Mucosa of rectum (tissue), 2 donors: Measurements from ENCODE around the gene AJAP1.

Source experiments
- H3K27ac ChIP-seq, 2 donors: one replicate each; pipeline ENCODE4 v1.7.0; 2013; ENCODE audit warnings: inconsistent platforms in 2 of 2, low read depth in 2 of 2, low read length in 2 of 2
- H3K27me3 ChIP-seq, 2 donors: one replicate each; pipeline ENCODE4 v1.7.0; 2013; ENCODE audit warnings: low read length in 2 of 2; ENCODE audit not compliant: control insufficient read depth in 2 of 2, insufficient read depth in 2 of 2
- H3K36me3 ChIP-seq, 2 donors: one replicate each; pipeline ENCODE4 v1.7.0; 2013; ENCODE audit warnings: low read length in 2 of 2; ENCODE audit not compliant: control insufficient read depth in 2 of 2, insufficient read depth in 2 of 2
- H3K4me1 ChIP-seq, 2 donors: one replicate each; pipeline ENCODE4 v1.7.0; 2013; ENCODE audit warnings: low read length in 2 of 2, mild to moderate bottlenecking in 1 of 2; ENCODE audit not compliant: control insufficient read depth in 2 of 2, insufficient read depth in 2 of 2
- H3K4me3 ChIP-seq, 2 donors: one replicate each; pipeline ENCODE4 v1.7.0; 2013; ENCODE audit warnings: low read length in 2 of 2
- H3K9ac ChIP-seq, 2 donors: one replicate each; pipeline ENCODE4 v1.7.0; 2013; ENCODE audit warnings: low read length in 2 of 2, low read depth in 1 of 2, mild to moderate bottlenecking in 1 of 2
- H3K9me3 ChIP-seq, 2 donors: one replicate each; pipeline ENCODE4 v1.7.0; 2013; ENCODE audit warnings: low read length in 2 of 2; ENCODE audit not compliant: control insufficient read depth in 2 of 2
- donor health status: healthy.
- donor health status: Normal muscosa, but diverticular disease.

The AJAP1 gene

GRCh38 chr1:4743978-4744750, 89.8 kb downstream of the AJAP1 start:
- Histone ChIP-seq H3K9me3 (no peaks in the 10 kb centered on the region), H3K36me3 (no peaks in the 10 kb centered on the region), H3K27ac (no peak overlapping the region), H3K27me3 (no peaks in the 10 kb centered on the region), H3K4me1 (no peaks in the 10 kb centered on the region), H3K9ac (no peak overlapping the region), H3K4me3 (no peak overlapping the region)

GRCh38 chr1:4745560-4745959, 91.2 kb downstream of the AJAP1 start:
- no peak overlapping the region for H3K4me3 ChIP-seq
- no peaks in the 10 kb centered on the region for H3K27me3 ChIP-seq
- no peaks in the 10 kb centered on the region for H3K36me3 ChIP-seq
- H3K9ac ChIP-seq: no peak overlapping the region
- H3K4me1 ChIP-seq: no peaks in the 10 kb centered on the region
- no peak overlapping the region for H3K27ac ChIP-seq
- no peaks in the 10 kb centered on the region for H3K9me3 ChIP-seq

- H3K9ac ChIP-seq: no peak overlapping the region
- no peaks in the 10 kb centered on the region for H3K4me1 ChIP-seq
- H3K27me3 ChIP-seq: no peaks in the 10 kb centered on the region
- no peak overlapping the region for H3K27ac ChIP-seq
- no peak overlapping the region for H3K4me3 ChIP-seq
- H3K36me3 ChIP-seq: no peaks in the 10 kb centered on the region
- H3K9me3 ChIP-seq: no peaks in the 10 kb centered on the region
These were observed 95.0 kb downstream of the AJAP1 start for GRCh38 chr1:4749406-4749805.

- H3K27ac ChIP-seq: no peak overlapping the region
- no peaks in the 10 kb centered on the region for H3K27me3 ChIP-seq
- H3K36me3 ChIP-seq: no peaks in the 10 kb centered on the region
- H3K4me3 ChIP-seq: no peak overlapping the region
- no peak overlapping the region for H3K9ac ChIP-seq
- H3K4me1 ChIP-seq: no peaks in the 10 kb centered on the region
- H3K9me3 ChIP-seq: no peaks in the 10 kb centered on the region
These were observed 95.8 kb downstream of the AJAP1 start for GRCh38 chr1:4750177-4750576.

- Histone ChIP-seq H3K36me3 (no peaks in the 10 kb centered on the region), H3K4me1 (no peaks in the 10 kb centered on the region), H3K4me3 (no peak overlapping the region), H3K9me3 (no peaks in the 10 kb centered on the region), H3K27ac (no peak overlapping the region), H3K9ac (no peak overlapping the region), H3K27me3 (no peaks in the 10 kb centered on the region)
These were observed 97.7 kb downstream of the AJAP1 start for GRCh38 chr1:4752059-4752458.

- no peaks in the 10 kb centered on the region for H3K4me1 ChIP-seq
- H3K4me3 ChIP-seq: no peak overlapping the region
- no peaks in the 10 kb centered on the region for H3K36me3 ChIP-seq
- H3K27ac ChIP-seq: no peak overlapping the region
- H3K9ac ChIP-seq: no peak overlapping the region
- H3K9me3 ChIP-seq: no peaks in the 10 kb centered on the region
- H3K27me3 ChIP-seq: no peaks in the 10 kb centered on the region
These were observed 100.4 kb downstream of the AJAP1 start for GRCh38 chr1:4754816-4755215.

GRCh38 chr1:4755301-4755845, 101.0 kb downstream of the AJAP1 start:
- Histone ChIP-seq H3K27me3 (no peaks in the 10 kb centered on the region), H3K4me3 (no peak overlapping the region), H3K9me3 (no peaks in the 10 kb centered on the region), H3K36me3 (no peaks in the 10 kb centered on the region), H3K27ac (no peak overlapping the region), H3K9ac (no peak overlapping the region), H3K4me1 (no peaks in the 10 kb centered on the region)

- Histone ChIP-seq H3K9me3 (no peaks in the 10 kb centered on the region), H3K27me3 (no peaks in the 10 kb centered on the region), H3K36me3 (no peaks in the 10 kb centered on the region), H3K27ac (no peak overlapping the region), H3K9ac (no peak overlapping the region), H3K4me1 (no peaks in the 10 kb centered on the region), H3K4me3 (no peak overlapping the region)
These were observed 101.6 kb downstream of the AJAP1 start for GRCh38 chr1:4755864-4756504.

- Histone ChIP-seq H3K9ac (no peak overlapping the region), H3K9me3 (no peaks in the 10 kb centered on the region), H3K4me1 (no peaks in the 10 kb centered on the region), H3K27ac (no peak overlapping the region), H3K27me3 (no peaks in the 10 kb centered on the region), H3K36me3 (no peaks in the 10 kb centered on the region), H3K4me3 (no peak overlapping the region)
These were observed 102.6 kb downstream of the AJAP1 start for GRCh38 chr1:4756851-4757580.

GRCh38 chr1:4759671-4760070, 105.3 kb downstream of the AJAP1 start:
- Histone ChIP-seq H3K36me3 (no peaks in the 10 kb centered on the region), H3K4me1 (no peaks in the 10 kb centered on the region), H3K27me3 (no peaks in the 10 kb centered on the region)

More at GRCh38 chr1:4759671-4760070, 105.3 kb downstream of the AJAP1 start:
- H3K9ac ChIP-seq: no peak overlapping the region
- H3K4me3 ChIP-seq: no peak overlapping the region
- no peaks in the 10 kb centered on the region for H3K9me3 ChIP-seq
- no peak overlapping the region for H3K27ac ChIP-seq
